Measurements from ENCODE around the gene SSH3.

- TF ChIP-seq CTCF (IDR thresholded peaks at IDR 0.05) (no peak), POLR2AphosphoS5 (IDR thresholded peaks at IDR 0.05) (no peak), POLR2A (IDR thresholded peaks at IDR 0.05) (no peak)
Measured at GRCh38 chr11:67337257-67337656, 33.9 kb downstream of the SSH3 start.

Measured in breast epithelium (tissue), 3 donors.